GM19455 (cell line): Measurements from ENCODE around the gene PGD.
"Not testable (repeated sequence)": the region's sequence is repeated elsewhere in the genome, so short reads cannot be mapped to it uniquely, and the experiment has no call there.

Experiments
- ATAC-seq: cut with Tn5 transposase; IDR thresholded peaks from one replicate; pipeline ENCODE4 v1.9.1; 2021; ENCODE audit not compliant: unreplicated experiment

The PGD gene

GRCh38 chr1:10398734-10399443 is at the start of gene PGD:
Gene PGD, plus strand, starts transcription at chr1:10399064. Its CDS starts 54 bp downstream, at chr1:10399118.
- peak; percentile 95 for ATAC-seq

- ATAC-seq: no peak
Measured at GRCh38 chr1:10353282-10353681, 45.6 kb upstream of the PGD start.

GRCh38 chr1:10353693-10354092 is 45.2 kb upstream of the PGD start:
- no peak for ATAC-seq

- ATAC-seq: no peak
Measured at GRCh38 chr1:10360045-10360444, 38.8 kb upstream of the PGD start.

GRCh38 chr1:10361515-10361914 is 37.3 kb upstream of the PGD start:
- no peak for ATAC-seq

GRCh38 chr1:10368194-10368593 is 30.7 kb upstream of the PGD start:
- ATAC-seq: no peak

- ATAC-seq: no peak
Measured at GRCh38 chr1:10374442-10374860, 24.4 kb upstream of the PGD start.

- ATAC-seq: not testable (repeated sequence)
Measured at GRCh38 chr1:10377365-10378029, 21.4 kb upstream of the PGD start.

- ATAC-seq: no peak
Measured at GRCh38 chr1:10378081-10378841, 20.6 kb upstream of the PGD start.

- ATAC-seq: no peak
Measured at GRCh38 chr1:10379101-10379620, 19.7 kb upstream of the PGD start.

GRCh38 chr1:10379676-10380075 is 19.2 kb upstream of the PGD start:
- ATAC-seq: no peak

GRCh38 chr1:10380594-10381275 is 18.1 kb upstream of the PGD start:
- ATAC-seq: no peak

GRCh38 chr1:10383630-10384029 is 15.2 kb upstream of the PGD start:
- no peak for ATAC-seq

- ATAC-seq: no peak
Measured at GRCh38 chr1:10384219-10384618, 14.6 kb upstream of the PGD start.

GRCh38 chr1:10386761-10387676 is 11.8 kb upstream of the PGD start:
- no peak for ATAC-seq

- no peak for ATAC-seq
Measured at GRCh38 chr1:10387677-10388386, 11.0 kb upstream of the PGD start.

- no peak for ATAC-seq
Measured at GRCh38 chr1:10388387-10388715, 10.5 kb upstream of the PGD start.

GRCh38 chr1:10389271-10389973 is 9.4 kb upstream of the PGD start:
- ATAC-seq: no peak

GRCh38 chr1:10396870-10397269 is 2.0 kb upstream of the PGD start:
- no peak for ATAC-seq
